Measurements from ENCODE around the gene PRKCH. TPM values are rescaled to one million over a fixed set of nuclear protein-coding genes. Genes with fewer than 3 reads are reported as not detected.
A peak's percentile ranks its signal among the peaks of the same experiment; 100 is the strongest.

PRKCH gene
- polyA plus RNA-seq, 3 donors = 3.6 to 6.2 (median 5.4) TPM

DNA sequence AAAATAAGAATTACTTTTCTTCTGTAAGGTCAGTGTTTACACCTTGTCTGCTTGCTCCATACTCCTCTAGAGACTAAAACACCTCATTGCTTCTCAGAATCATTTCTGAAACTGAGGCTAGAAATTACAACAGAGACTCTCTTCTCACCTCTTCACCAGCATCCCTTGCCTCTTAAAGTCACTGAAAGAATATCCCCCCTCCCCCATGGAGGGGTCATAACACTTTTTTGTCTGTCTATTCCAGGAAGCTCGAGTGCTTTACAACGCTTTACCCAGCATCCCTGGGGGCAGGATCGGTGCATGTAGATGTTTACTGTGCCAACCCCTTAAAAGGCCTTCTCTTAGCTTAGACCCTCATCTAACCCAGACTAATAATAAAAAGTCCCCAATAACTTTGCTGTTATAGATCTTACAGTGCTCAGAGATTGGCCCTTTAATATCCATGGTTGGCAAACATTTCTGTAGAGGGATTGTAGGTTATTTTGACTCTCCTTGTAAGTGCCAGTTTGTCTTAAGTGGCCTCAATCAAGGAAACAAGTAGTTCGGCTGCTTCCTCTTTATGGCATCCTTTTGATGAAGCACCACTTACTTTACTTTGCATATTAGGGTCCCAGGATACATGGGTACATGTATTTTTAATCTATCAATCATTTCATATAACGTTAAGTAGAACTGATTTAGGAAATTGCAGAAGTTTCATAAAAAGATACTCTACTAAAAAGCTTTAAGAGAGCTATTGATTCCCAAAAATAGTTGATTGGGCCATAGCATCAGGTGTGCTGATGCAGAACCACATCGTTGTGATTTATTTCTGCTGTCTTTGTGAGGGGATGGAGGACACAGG, 29.3 kb downstream of the PRKCH start:
- Mint-ChIP-seq H3K4me3 (no peak overlapping the region), H3K4me1 (peaks cover 38% of the 10 kb centered on the region), H3K9me3 (no peaks in the 10 kb centered on the region), H3K27ac (peak overlapping the region in 1 of 7 donors; percentile 4), H3K27me3 (ENCODE audit: low read depth in 3 of 3) (peaks cover 0 to 5% (median 3%) of the 10 kb centered on the region in 3 donors), H3K36me3 (peaks cover 3 to 6% of the 10 kb centered on the region in 2 donors)
- Histone ChIP-seq H3K27me3 (ENCODE audit: control insufficient read depth in 2 of 2, insufficient read depth in 2 of 2, low read length in 2 of 2) (no peaks in the 10 kb centered on the region), H3K36me3 (replicated peaks in 1 of 2; ENCODE audit: control insufficient read depth in 1 of 2, insufficient read depth in 2 of 2, low read length in 2 of 2) (no peaks in the 10 kb centered on the region), H3K4me3 (replicated peaks in 1 of 3; ENCODE audit: low read depth in 2 of 3, low read length in 3 of 3) (no peak overlapping the region), H3K79me2 (ENCODE audit: insufficient read depth, low read length) (peaks cover 57% of the 10 kb centered on the region), H3K9me3 (replicated peaks in 1 of 2; ENCODE audit: control insufficient read depth in 1 of 2, insufficient read depth in 1 of 2, low read length in 2 of 2) (no peaks in the 10 kb centered on the region), H3K9ac (ENCODE audit: insufficient read depth, low read length, poor library complexity, severe bottlenecking) (no peak overlapping the region), H3K27ac (ENCODE audit: low read depth in 1 of 2, low read length in 2 of 2) (no peak overlapping the region), H3K4me2 (replicated peaks; ENCODE audit: extremely low read depth, low read length, poor library complexity, severe bottlenecking) (no peak overlapping the region), H3K4me1 (ENCODE audit: control insufficient read depth in 1 of 2, insufficient read depth in 2 of 2, low read length in 2 of 2) (peaks cover 28 to 29% of the 10 kb centered on the region in 2 donors), H4K20me1 (ENCODE audit: insufficient read depth, low read length) (no peaks in the 10 kb centered on the region), H2AFZ (ENCODE audit: insufficient read depth, low read depth, low read length, poor library complexity, severe bottlenecking) (no peak overlapping the region)
- no CpG with 5 or more reads among the region's 6 CpGs for WGBS (ENCODE audit: insufficient coverage)
- TF ChIP-seq, protein P1, sequence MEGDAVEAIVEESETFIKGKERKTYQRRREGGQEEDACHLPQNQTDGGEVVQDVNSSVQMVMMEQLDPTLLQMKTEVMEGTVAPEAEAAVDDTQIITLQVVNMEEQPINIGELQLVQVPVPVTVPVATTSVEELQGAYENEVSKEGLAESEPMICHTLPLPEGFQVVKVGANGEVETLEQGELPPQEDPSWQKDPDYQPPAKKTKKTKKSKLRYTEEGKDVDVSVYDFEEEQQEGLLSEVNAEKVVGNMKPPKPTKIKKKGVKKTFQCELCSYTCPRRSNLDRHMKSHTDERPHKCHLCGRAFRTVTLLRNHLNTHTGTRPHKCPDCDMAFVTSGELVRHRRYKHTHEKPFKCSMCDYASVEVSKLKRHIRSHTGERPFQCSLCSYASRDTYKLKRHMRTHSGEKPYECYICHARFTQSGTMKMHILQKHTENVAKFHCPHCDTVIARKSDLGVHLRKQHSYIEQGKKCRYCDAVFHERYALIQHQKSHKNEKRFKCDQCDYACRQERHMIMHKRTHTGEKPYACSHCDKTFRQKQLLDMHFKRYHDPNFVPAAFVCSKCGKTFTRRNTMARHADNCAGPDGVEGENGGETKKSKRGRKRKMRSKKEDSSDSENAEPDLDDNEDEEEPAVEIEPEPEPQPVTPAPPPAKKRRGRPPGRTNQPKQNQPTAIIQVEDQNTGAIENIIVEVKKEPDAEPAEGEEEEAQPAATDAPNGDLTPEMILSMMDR (IDR thresholded peaks at IDR 0.05) = no peak
- DNase-seq = no peak
- intact Hi-C loops (cut with micrococcal nuclease) = no loop called here

DNA sequence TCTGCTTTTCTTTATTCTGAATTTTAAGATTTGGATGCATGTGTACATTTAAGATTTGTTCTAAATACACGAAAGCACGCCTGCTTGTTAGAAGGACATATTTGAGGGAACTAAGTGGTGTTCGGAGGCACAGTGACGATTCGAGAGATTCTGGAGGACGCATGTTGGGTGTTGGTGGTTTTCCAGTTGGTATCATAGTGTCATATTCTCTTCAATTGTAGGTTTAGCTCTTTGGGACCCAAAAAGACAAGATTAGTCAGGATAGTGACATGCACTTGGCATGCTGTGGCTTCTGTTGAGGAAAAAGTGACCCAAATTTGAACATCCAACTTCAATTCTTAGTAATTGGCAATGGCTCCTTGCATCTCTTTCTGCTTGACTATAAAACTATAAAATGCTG, 30.1 kb downstream of the PRKCH start:
- no peak overlapping the region for H3K9ac ChIP-seq (ENCODE audit: insufficient read depth, low read length, poor library complexity, severe bottlenecking)
- TF ChIP-seq, protein P1 (IDR thresholded peaks at IDR 0.05) = no peak
- H3K27ac ChIP-seq (ENCODE audit: low read depth in 1 of 2, low read length in 2 of 2) = no peak overlapping the region
- peaks cover 38% of the 10 kb centered on the region for H3K4me1 Mint-ChIP-seq
- 96% methylated on average over 6 of the region's 6 CpGs for WGBS (ENCODE audit: insufficient coverage)
- H3K4me1 ChIP-seq (ENCODE audit: control insufficient read depth in 1 of 2, insufficient read depth in 2 of 2, low read length in 2 of 2) = peaks cover 29 to 31% of the 10 kb centered on the region in 2 donors
- H2AFZ ChIP-seq (ENCODE audit: insufficient read depth, low read depth, low read length, poor library complexity, severe bottlenecking) = no peak overlapping the region
- H3K79me2 ChIP-seq (ENCODE audit: insufficient read depth, low read length) = peaks cover 52% of the 10 kb centered on the region
- no peak overlapping the region for H3K4me3 Mint-ChIP-seq
- no peaks in the 10 kb centered on the region for H3K9me3 ChIP-seq (replicated peaks in 1 of 2; ENCODE audit: control insufficient read depth in 1 of 2, insufficient read depth in 1 of 2, low read length in 2 of 2)
- no peak overlapping the region for H3K4me2 ChIP-seq (replicated peaks; ENCODE audit: extremely low read depth, low read length, poor library complexity, severe bottlenecking)
- intact Hi-C loops (cut with micrococcal nuclease) = no loop called here
- no peaks in the 10 kb centered on the region for H4K20me1 ChIP-seq (ENCODE audit: insufficient read depth, low read length)
- no peaks in the 10 kb centered on the region for H3K9me3 Mint-ChIP-seq
- H3K4me3 ChIP-seq (replicated peaks in 1 of 3; ENCODE audit: low read depth in 2 of 3, low read length in 3 of 3) = no peak overlapping the region
- H3K27me3 ChIP-seq (ENCODE audit: control insufficient read depth in 2 of 2, insufficient read depth in 2 of 2, low read length in 2 of 2) = no peaks in the 10 kb centered on the region
- DNase-seq = no peak
- peak overlapping the region in 1 of 7 donors; percentile 4 for H3K27ac Mint-ChIP-seq
- peaks cover 0 to 5% (median 3%) of the 10 kb centered on the region in 3 donors for H3K27me3 Mint-ChIP-seq (ENCODE audit: low read depth in 3 of 3)
- peaks cover 3 to 6% of the 10 kb centered on the region in 2 donors for H3K36me3 Mint-ChIP-seq
- H3K36me3 ChIP-seq (replicated peaks in 1 of 2; ENCODE audit: control insufficient read depth in 1 of 2, insufficient read depth in 2 of 2, low read length in 2 of 2) = no peaks in the 10 kb centered on the region

Measured in CD14-positive monocyte (primary cell).